Neural cell (in vitro differentiated cells): Measurements from ENCODE around the gene HNF1B. TPM values are rescaled to one million over a fixed set of nuclear protein-coding genes. Genes with fewer than 3 reads are reported as not detected.

ENCODE experiments used
- H2AFZ ChIP-seq: fragments of 200-600, 300-800 bp; sonication (generic), shearing (Covaris generic); 2 replicates; pipeline ENCODE4 v1.6.0; 2014; ENCODE audit warnings: low read depth, mild to moderate bottlenecking, antibody characterized with exemption, low read length, moderate library complexity
- H3F3A ChIP-seq: fragments of 200-600 bp; shearing (Covaris generic); 2 replicates; pipeline ENCODE4 v1.6.1; 2016; ENCODE audit warnings: mild to moderate bottlenecking, moderate library complexity, mixed read lengths, antibody characterized with exemption, low read length; ENCODE audit not compliant: insufficient read depth, poor library complexity, severe bottlenecking
- H3K27ac ChIP-seq: fragments of 200-600, 300-800 bp; sonication (generic), shearing (Covaris generic); 2 replicates; pipeline ENCODE4 v1.5.1; 2014; ENCODE audit warnings: mild to moderate bottlenecking, low read length, moderate library complexity
- H3K27me3 ChIP-seq: fragments of 300-800, 200-600 bp; sonication (generic), shearing (Covaris generic); 2 replicates; pipeline ENCODE4 v1.6.0; 2014; ENCODE audit warnings: mild to moderate bottlenecking, low read depth, low read length, moderate library complexity; ENCODE audit not compliant: insufficient read depth
- H3K36me3 ChIP-seq: fragments of 300-800, 200-600 bp; sonication (generic), shearing (Covaris generic); 2 replicates; pipeline ENCODE4 v1.5.1; 2014; ENCODE audit warnings: mild to moderate bottlenecking, antibody characterized with exemption, low read length, moderate library complexity; ENCODE audit not compliant: insufficient read depth
- H3K4me2 ChIP-seq: fragments of 300-800, 200-600 bp; sonication (generic), shearing (Covaris generic); 2 replicates; pipeline ENCODE4 v1.6.0; 2014; ENCODE audit warnings: mild to moderate bottlenecking, low read length
- H3K4me3 ChIP-seq: fragments of 300-800, 200-600 bp; sonication (generic), shearing (Covaris generic); 2 replicates; pipeline ENCODE4 v1.5.1; 2014; ENCODE audit warnings: mild to moderate bottlenecking, low read length, moderate library complexity
- H3K79me2 ChIP-seq: fragments of 200-600 bp; shearing (Covaris generic); replicated peaks from 2 replicates; pipeline ENCODE4 v1.6.0; 2014; ENCODE audit warnings: mild to moderate bottlenecking, low read length, moderate library complexity; ENCODE audit not compliant: insufficient read depth
- H3K9ac ChIP-seq: fragments of 300-800, 200-600 bp; sonication (generic), shearing (Covaris generic); 2 replicates; pipeline ENCODE4 v1.6.1; 2016; ENCODE audit warnings: mild to moderate bottlenecking, low read length, mixed read lengths
- H3K9me2 ChIP-seq: fragments of 200-600 bp; shearing (Covaris generic); 2 replicates; pipeline ENCODE4 v1.6.1; 2016; ENCODE audit warnings: mild to moderate bottlenecking, low read length, mixed read lengths; ENCODE audit not compliant: insufficient read depth
- H3K9me3 ChIP-seq: fragments of 200-600, 300-800 bp; sonication (generic), shearing (Covaris generic); 2 replicates; pipeline ENCODE4 v1.6.1; 2016; ENCODE audit warnings: mild to moderate bottlenecking, mixed run types, low read length, moderate library complexity, mixed read lengths
- H4K20me1 ChIP-seq: fragments of 200-600 bp; shearing (Covaris generic); 2 replicates; pipeline ENCODE4 v1.6.1; 2016; ENCODE audit warnings: mild to moderate bottlenecking, mixed run types; ENCODE audit not compliant: insufficient read depth
- CTCF ChIP-seq: fragments of 450-650 bp; IDR thresholded peaks from 2 replicates; pipeline ENCODE4 v1.5.1; 2014; ENCODE audit warnings: antibody characterized with exemption, mild to moderate bottlenecking, moderate library complexity; ENCODE audit not compliant: poor library complexity, severe bottlenecking
- EP300 ChIP-seq: fragments of 450-650 bp; conservative IDR thresholded peaks from 2 replicates; pipeline ENCODE4 v1.6.1; 2014; ENCODE audit warnings: antibody characterized with exemption, mild to moderate bottlenecking, moderate library complexity; ENCODE audit not compliant: poor library complexity, severe bottlenecking
- EZH2 ChIP-seq: fragments of 200-600, 300-800 bp; shearing (Covaris generic), sonication (generic); IDR thresholded peaks from 2 replicates; pipeline ENCODE4 v1.6.1; 2014; ENCODE audit warnings: antibody characterized with exemption, low read length, borderline replicate concordance, mild to moderate bottlenecking; ENCODE audit not compliant: insufficient read depth, poor library complexity, severe bottlenecking
- MXI1 ChIP-seq: fragments of 450-650 bp; conservative IDR thresholded peaks from 2 replicates; pipeline ENCODE4 v1.6.1; 2014; ENCODE audit warnings: antibody characterized with exemption, mild to moderate bottlenecking; ENCODE audit not compliant: poor library complexity, severe bottlenecking
- POLR2AphosphoS5 ChIP-seq: IDR thresholded peaks from 2 replicates; pipeline ENCODE4 v1.6.1; 2012
- RAD21 ChIP-seq: fragments of 450-650 bp; conservative IDR thresholded peaks from 2 replicates; pipeline ENCODE4 v1.6.1; 2014; ENCODE audit warnings: antibody characterized with exemption, mild to moderate bottlenecking, moderate library complexity
- REST ChIP-seq: IDR thresholded peaks from 2 replicates; pipeline ENCODE4 v1.6.1; 2012; ENCODE audit warnings: borderline replicate concordance
- SMC3 ChIP-seq: fragments of 450-650 bp; conservative IDR thresholded peaks from 2 replicates; pipeline ENCODE4 v1.6.1; 2014; ENCODE audit warnings: antibody characterized with exemption, mild to moderate bottlenecking, moderate library complexity; ENCODE audit not compliant: poor library complexity
- TAF1 ChIP-seq: IDR thresholded peaks from 2 replicates; pipeline ENCODE4 v1.6.1; 2012; ENCODE audit warnings: low read depth
- polyA plus RNA-seq: library from polyadenylated mRNA; depleted of rRNA; stranded (reverse); fragments of >200 nt; gene quantifications from 2 replicates; pipeline ENCODE4 v1.2.3, GENCODE V29; 2014

HNF1B gene
- polyA plus RNA-seq, 1 donor from 2014 or later, result not detected

DNA sequence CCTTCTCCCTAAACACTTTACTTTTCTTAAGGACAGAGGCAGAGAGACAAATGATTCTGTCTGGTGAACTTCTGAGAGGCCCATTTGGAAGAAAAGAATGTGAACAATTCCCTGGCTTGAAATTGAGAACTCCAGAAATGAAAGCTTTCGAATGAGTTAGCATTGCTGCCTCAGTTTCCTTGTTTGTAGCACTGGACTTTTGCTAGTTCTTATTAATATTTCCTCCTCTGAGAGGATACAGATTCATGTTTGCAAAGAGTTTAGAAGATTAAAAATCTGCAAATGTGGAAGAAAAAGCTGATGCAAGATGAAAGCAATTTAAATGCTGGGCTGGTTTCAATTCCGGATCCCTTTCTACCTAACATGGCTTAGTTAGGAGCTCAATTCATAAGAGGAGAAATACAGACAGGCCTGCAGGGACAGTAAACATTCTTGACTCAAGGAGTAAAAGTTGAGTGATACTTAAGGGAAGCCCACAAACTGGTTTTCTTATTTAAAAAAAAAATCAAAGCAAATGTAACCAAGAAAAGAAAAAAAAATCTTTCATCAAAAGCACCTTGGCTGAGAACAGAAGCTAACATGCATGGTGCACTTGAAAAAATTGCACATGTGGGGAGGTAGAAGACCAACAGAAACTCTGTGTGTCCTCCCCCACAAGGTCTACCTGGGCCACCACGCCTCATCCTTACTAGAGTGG, 27.1 kb downstream of the HNF1B start:
- no peaks in the 10 kb centered on the region for H3K79me2 ChIP-seq
- H3K9ac ChIP-seq, result no peak overlapping the region
- no peak overlapping the region for H3K4me2 ChIP-seq
- no peak for TF ChIP-seq POLR2AphosphoS5
- no peak for TF ChIP-seq REST
- no peak for TF ChIP-seq CTCF
- no peak for TF ChIP-seq EZH2
- no peak for TF ChIP-seq RAD21
- no peak for TF ChIP-seq SMC3
- TF ChIP-seq EP300, result no peak
- no peak for TF ChIP-seq TAF1
- TF ChIP-seq MXI1, result no peak
- H3F3A ChIP-seq, result no peaks in the 10 kb centered on the region
- no peak overlapping the region for H3K4me3 ChIP-seq
- H3K36me3 ChIP-seq, result no peaks in the 10 kb centered on the region
- H3K27me3 ChIP-seq, result no peaks in the 10 kb centered on the region
- H2AFZ ChIP-seq, result no peak overlapping the region
- H4K20me1 ChIP-seq, result no peaks in the 10 kb centered on the region
- H3K9me2 ChIP-seq, result no peaks in the 10 kb centered on the region
- no peak overlapping the region for H3K27ac ChIP-seq
- no peaks in the 10 kb centered on the region for H3K9me3 ChIP-seq

GRCh38 chr17:37714897-37715296, 30.0 kb downstream of the HNF1B start:
- Histone ChIP-seq H3K9me2 (no peaks in the 10 kb centered on the region), H3K36me3 (no peaks in the 10 kb centered on the region)

More at GRCh38 chr17:37714897-37715296, 30.0 kb downstream of the HNF1B start:
- no peaks in the 10 kb centered on the region for H3K27me3 ChIP-seq
- H3K79me2 ChIP-seq, result no peaks in the 10 kb centered on the region
- H3F3A ChIP-seq, result no peaks in the 10 kb centered on the region
- no peak overlapping the region for H3K4me3 ChIP-seq
- no peak overlapping the region for H3K4me2 ChIP-seq
- no peaks in the 10 kb centered on the region for H4K20me1 ChIP-seq
- no peak overlapping the region for H2AFZ ChIP-seq
- H3K27ac ChIP-seq, result no peak overlapping the region
- no peak overlapping the region for H3K9ac ChIP-seq
- TF ChIP-seq POLR2AphosphoS5 (no peak), RAD21 (no peak), CTCF (no peak), MXI1 (no peak), TAF1 (no peak), EP300 (no peak), EZH2 (no peak), SMC3 (no peak), REST (no peak)
- H3K9me3 ChIP-seq, result no peaks in the 10 kb centered on the region
